ENCODE results near the gene MRPL44. TPM values are rescaled to one million over a fixed set of nuclear protein-coding genes. Genes with fewer than 3 reads are reported as not detected.

MRPL44 gene
- total RNA-seq, 4 donors from 2014 or later = 18.9 to 58.4 (median 31.7) TPM

DNA sequence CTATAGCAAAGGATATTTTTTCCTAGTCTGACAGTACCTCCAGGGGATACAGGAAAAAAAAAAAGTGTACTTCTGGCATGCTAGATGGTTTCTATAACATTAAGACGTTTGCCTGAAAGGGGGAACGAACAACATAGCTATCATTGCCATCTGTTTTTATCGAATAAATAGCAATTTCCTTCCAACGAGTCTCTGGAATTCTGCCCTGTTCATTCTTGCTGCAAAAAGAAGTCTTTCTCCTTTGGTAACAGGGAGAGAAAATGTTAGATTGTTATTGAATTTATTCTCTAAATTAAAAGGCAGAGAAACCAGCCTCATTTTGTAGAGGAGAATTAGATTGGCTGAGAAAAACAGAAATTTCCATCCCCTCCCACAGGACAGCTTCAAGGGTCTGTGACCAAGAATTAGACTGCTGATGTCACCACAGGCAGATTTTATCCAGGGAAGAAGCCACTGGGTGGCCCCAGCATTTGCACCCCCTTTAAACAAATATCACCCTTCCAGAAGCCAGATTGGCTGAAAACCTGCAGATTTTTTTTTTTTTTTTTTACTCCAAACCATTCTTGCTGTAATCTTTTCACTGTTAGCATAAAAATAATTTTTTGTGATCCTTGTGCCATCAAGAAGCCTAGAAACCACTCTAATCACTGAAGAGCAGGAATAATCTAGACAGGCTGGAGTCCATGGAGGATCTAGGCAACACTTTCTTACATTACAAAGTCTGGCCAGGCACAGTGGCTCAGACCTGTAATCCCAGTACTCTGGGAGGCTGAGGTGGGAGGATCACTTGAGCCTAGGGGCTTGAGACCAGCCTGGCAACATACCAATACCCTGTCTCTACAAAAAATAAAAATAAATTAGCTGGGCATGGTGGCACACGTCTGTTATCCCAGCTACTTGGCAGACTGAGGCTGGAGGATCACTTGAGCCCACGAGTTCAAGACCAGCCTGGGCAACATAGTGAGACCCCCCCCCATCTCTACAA is 24.2 kb upstream of the MRPL44 start:
- 55 to 73% methylated on average over 5 to 6 of the region's 6 CpGs for WGBS, 2 donors (ENCODE audit: low coverage in 1 of 2)
- in situ Hi-C loops (cut with MboI; ENCODE audit: low pct_ligation_motif_present in 1 of 4, low pct_unique_long_range_greater_than_20kb in 1 of 4, low sequenced_read_pairs in 3 of 4) (no loop called here), intact Hi-C loops (cut with DNase I; ENCODE audit: low total_unique reads) (no loop called here)
- H3K4me1 ChIP-seq = peaks cover 9 to 73% (median 45%) of the 10 kb centered on the region in 4 donors
- DNase-seq = no peak
- H3K36me3 ChIP-seq = no peaks in the 10 kb centered on the region
- peak overlapping the region in 1 of 4 donors; percentile 7 for H3K27ac ChIP-seq
- TF ChIP-seq POLR2AphosphoS5 (IDR thresholded peaks at IDR 0.05) (no peak), POLR2A (IDR thresholded peaks at IDR 0.05) (no peak), EP300 (IDR thresholded peaks at IDR 0.05; ENCODE audit: low read depth) (no peak)
- TF ChIP-seq, protein P1, sequence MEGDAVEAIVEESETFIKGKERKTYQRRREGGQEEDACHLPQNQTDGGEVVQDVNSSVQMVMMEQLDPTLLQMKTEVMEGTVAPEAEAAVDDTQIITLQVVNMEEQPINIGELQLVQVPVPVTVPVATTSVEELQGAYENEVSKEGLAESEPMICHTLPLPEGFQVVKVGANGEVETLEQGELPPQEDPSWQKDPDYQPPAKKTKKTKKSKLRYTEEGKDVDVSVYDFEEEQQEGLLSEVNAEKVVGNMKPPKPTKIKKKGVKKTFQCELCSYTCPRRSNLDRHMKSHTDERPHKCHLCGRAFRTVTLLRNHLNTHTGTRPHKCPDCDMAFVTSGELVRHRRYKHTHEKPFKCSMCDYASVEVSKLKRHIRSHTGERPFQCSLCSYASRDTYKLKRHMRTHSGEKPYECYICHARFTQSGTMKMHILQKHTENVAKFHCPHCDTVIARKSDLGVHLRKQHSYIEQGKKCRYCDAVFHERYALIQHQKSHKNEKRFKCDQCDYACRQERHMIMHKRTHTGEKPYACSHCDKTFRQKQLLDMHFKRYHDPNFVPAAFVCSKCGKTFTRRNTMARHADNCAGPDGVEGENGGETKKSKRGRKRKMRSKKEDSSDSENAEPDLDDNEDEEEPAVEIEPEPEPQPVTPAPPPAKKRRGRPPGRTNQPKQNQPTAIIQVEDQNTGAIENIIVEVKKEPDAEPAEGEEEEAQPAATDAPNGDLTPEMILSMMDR (IDR thresholded peaks at IDR 0.05) = no peak
- H3K4me3 ChIP-seq = no peak overlapping the region
- H3K27me3 ChIP-seq = no peaks in the 10 kb centered on the region
- H3K9me3 ChIP-seq = no peaks in the 10 kb centered on the region

DNA sequence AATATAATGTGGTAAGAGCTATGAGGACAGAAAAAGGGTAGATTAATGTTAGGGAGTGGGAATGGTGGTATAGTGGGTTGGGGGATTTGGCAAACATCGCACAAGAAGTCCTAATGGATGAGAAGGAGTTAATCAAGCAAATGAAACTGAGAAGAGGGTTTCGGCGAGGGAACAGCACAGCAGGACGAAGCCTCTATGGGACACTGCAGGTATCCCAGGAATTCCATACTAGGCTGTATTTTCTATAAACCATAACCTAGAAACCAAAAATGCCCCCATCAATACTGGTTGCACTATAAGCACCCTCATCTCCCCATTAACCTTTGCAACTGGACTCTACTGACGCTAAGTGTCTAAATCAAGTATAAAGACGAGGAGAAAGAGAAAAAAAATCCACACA is 22.4 kb upstream of the MRPL44 start:
- in situ Hi-C loops (cut with MboI; ENCODE audit: low pct_ligation_motif_present in 1 of 4, low pct_unique_long_range_greater_than_20kb in 1 of 4, low sequenced_read_pairs in 3 of 4) (no loop called here), intact Hi-C loops (cut with DNase I; ENCODE audit: low total_unique reads) (no loop called here)
- peaks cover 9 to 69% (median 39%) of the 10 kb centered on the region in 4 donors for H3K4me1 ChIP-seq
- WGBS, 2 donors (ENCODE audit: low coverage in 1 of 2) = 64 to 73% methylated on average over 5 to 6 of the region's 6 CpGs
- H3K27me3 ChIP-seq = no peaks in the 10 kb centered on the region
- no peaks in the 10 kb centered on the region for H3K9me3 ChIP-seq
- no peaks in the 10 kb centered on the region for H3K36me3 ChIP-seq
- TF ChIP-seq, protein P1 (IDR thresholded peaks at IDR 0.05) = no peak
- no peak for TF ChIP-seq POLR2AphosphoS5 (IDR thresholded peaks at IDR 0.05)
- TF ChIP-seq POLR2A (IDR thresholded peaks at IDR 0.05) = no peak
- no peak for TF ChIP-seq EP300 (IDR thresholded peaks at IDR 0.05; ENCODE audit: low read depth)
- DNase-seq = no peak
- H3K4me3 ChIP-seq = no peak overlapping the region
- H3K27ac ChIP-seq = no peak overlapping the region

DNA sequence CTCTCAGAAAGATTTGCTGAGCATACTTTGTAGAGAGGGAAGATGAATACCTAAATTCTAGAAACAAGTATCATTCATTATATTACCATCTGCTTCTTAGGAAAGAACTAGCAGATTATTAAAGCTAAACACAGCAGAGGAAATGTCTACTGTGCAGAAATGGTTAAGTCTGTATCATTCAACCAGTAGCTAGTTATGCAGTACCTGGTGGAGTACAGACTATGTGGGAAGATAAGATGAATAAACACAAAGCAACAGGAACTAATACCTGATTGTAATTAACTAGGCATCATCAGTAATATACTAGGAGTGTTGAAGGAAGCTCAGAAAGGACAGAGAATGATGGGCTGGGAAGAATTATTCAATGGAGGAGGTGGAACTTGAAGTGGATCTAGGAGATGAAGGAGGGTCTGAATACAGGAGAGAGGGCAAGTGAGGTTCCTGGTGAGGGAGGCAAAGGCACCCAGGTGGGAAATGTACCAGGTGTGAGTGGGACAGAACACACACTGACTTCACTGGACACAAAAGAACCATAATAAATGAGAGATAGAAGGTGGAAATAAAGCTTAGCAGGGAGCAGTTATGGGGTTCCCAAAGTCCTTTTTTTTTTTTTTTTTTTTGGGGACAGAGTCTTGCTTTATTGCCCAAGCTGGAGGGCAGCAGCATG is 21.7 kb upstream of the MRPL44 start:
- DNase-seq = no peak
- Histone ChIP-seq H3K27me3 (no peaks in the 10 kb centered on the region), H3K36me3 (no peaks in the 10 kb centered on the region), H3K4me1 (peaks cover 5 to 63% (median 32%) of the 10 kb centered on the region in 4 donors), H3K9me3 (no peaks in the 10 kb centered on the region), H3K27ac (no peak overlapping the region), H3K4me3 (no peak overlapping the region)
- in situ Hi-C loops (cut with MboI; ENCODE audit: low pct_ligation_motif_present in 1 of 4, low pct_unique_long_range_greater_than_20kb in 1 of 4, low sequenced_read_pairs in 3 of 4) = no loop called here
- no peak for TF ChIP-seq EP300 (IDR thresholded peaks at IDR 0.05; ENCODE audit: low read depth)
- TF ChIP-seq POLR2A (IDR thresholded peaks at IDR 0.05) = no peak
- TF ChIP-seq POLR2AphosphoS5 (IDR thresholded peaks at IDR 0.05) = no peak
- intact Hi-C loops (cut with DNase I; ENCODE audit: low total_unique reads) = no loop called here

DNA sequence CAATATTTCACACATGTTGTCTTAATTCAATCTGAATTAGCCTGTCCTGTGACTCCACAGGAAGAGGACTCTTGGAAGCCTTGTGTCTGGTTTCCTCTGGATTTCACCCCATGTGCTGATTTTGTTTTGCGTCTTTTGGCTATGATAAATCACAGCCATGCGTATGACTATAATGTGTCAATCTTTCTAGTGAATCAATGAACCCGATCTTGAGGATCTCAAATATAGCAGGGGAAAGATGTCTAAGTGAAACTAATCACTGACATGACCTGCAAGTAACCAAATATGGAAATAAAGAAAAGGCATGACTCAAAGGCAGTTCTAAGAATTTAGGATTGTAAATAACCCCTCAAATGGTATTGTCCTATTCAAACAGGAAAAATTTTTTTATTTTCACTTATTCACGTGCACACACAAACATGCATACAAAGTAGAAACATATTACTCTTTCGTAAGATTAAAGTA is 20.4 kb upstream of the MRPL44 start:
- TF ChIP-seq EP300 (IDR thresholded peaks at IDR 0.05; ENCODE audit: low read depth) (no peak), POLR2A (IDR thresholded peaks at IDR 0.05) (no peak), POLR2AphosphoS5 (IDR thresholded peaks at IDR 0.05) (no peak)
- TF ChIP-seq, protein P1 (IDR thresholded peaks at IDR 0.05) = no peak
- intact Hi-C loops (cut with DNase I; ENCODE audit: low total_unique reads) = no loop called here
- in situ Hi-C loops (cut with MboI; ENCODE audit: low pct_ligation_motif_present in 1 of 4, low pct_unique_long_range_greater_than_20kb in 1 of 4, low sequenced_read_pairs in 3 of 4) = no loop called here
- Histone ChIP-seq H3K27me3 (no peaks in the 10 kb centered on the region), H3K36me3 (no peaks in the 10 kb centered on the region), H3K9me3 (no peaks in the 10 kb centered on the region), H3K4me3 (no peak overlapping the region), H3K4me1 (peaks cover 11 to 59% (median 32%) of the 10 kb centered on the region in 4 donors), H3K27ac (no peak overlapping the region)
- DNase-seq = no peak
- 58 to 62% methylated on average over 5 of the region's 5 CpGs for WGBS, 2 donors (ENCODE audit: low coverage in 1 of 2)
